Measurements from ENCODE around the gene DDX49. TPM values are rescaled to one million over a fixed set of nuclear protein-coding genes. Genes with fewer than 3 reads are reported as not detected.
"Not testable (repeated sequence)": the region's sequence is repeated elsewhere in the genome, so short reads cannot be mapped to it uniquely, and the experiment has no call there.

The DDX49 gene
- total and polyA plus RNA-seq, 2 experiments from 2014 or later: 45.8 to 57.8 TPM

DNA sequence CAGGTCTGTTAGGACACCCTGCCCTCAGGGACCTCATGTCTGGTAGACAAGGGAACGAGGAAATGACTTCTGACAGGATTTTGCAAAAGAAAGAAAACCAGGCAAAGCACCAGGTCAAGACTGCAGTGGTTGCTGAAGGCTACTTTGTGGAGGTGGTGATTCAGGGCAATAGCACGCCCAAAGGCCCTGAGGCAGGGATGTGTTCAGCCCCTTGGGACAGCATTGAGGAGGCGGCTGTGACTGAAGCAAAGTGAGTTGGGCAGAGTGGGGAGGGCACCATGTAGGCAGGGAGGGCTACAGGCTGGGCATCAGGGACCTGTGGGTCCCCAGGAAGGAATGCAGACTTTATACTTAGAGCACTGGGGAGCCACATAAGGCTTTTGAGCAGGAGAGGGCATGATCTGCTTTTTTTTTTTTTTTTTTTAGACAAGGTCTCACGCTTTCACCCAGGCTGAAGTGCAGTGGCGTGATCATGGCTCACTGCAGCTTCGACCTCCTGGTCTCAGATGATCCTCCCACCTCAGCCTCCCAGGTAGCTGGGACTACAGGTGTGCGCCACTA lies 32.3 kb downstream of the DDX49 start:
- no peaks in the 10 kb centered on the region for H4K20me1 ChIP-seq (ENCODE audit: insufficient read depth, poor library complexity, severe bottlenecking)
- no peaks in the 10 kb centered on the region for H3K9me3 ChIP-seq (ENCODE audit: low read depth)
- no peaks in the 10 kb centered on the region for H3K36me3 ChIP-seq (replicated peaks; ENCODE audit: insufficient read depth, low read depth)
- H3K27ac ChIP-seq: no peak overlapping the region
- H3K4me2 ChIP-seq: no peak overlapping the region
- H3K27me3 ChIP-seq: no peaks in the 10 kb centered on the region
- WGBS (ENCODE audit: low lambda C conversion rate, missing lambda C conversion rate): 85% methylated on average over 7 of the region's 7 CpGs
- no peaks in the 10 kb centered on the region for H3K4me1 ChIP-seq (ENCODE audit: insufficient read depth)
- TF ChIP-seq, protein P1, sequence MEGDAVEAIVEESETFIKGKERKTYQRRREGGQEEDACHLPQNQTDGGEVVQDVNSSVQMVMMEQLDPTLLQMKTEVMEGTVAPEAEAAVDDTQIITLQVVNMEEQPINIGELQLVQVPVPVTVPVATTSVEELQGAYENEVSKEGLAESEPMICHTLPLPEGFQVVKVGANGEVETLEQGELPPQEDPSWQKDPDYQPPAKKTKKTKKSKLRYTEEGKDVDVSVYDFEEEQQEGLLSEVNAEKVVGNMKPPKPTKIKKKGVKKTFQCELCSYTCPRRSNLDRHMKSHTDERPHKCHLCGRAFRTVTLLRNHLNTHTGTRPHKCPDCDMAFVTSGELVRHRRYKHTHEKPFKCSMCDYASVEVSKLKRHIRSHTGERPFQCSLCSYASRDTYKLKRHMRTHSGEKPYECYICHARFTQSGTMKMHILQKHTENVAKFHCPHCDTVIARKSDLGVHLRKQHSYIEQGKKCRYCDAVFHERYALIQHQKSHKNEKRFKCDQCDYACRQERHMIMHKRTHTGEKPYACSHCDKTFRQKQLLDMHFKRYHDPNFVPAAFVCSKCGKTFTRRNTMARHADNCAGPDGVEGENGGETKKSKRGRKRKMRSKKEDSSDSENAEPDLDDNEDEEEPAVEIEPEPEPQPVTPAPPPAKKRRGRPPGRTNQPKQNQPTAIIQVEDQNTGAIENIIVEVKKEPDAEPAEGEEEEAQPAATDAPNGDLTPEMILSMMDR (IDR thresholded peaks at IDR 0.05; ENCODE audit: poor library complexity): no peak
- TF ChIP-seq EZH2phosphoT487 (IDR thresholded peaks at IDR 0.05; ENCODE audit: low read depth, severe bottlenecking, unreplicated experiment) (no peak), EZH2 (IDR thresholded peaks at IDR 0.05; ENCODE audit: borderline replicate concordance) (no peak)
- H3K9me2 ChIP-seq (replicated peaks; ENCODE audit: insufficient read depth): no peaks in the 10 kb centered on the region
- no peak overlapping the region for H2AFZ ChIP-seq
- no peak for DNase-seq (ENCODE audit: low spot score)
- no peaks in the 10 kb centered on the region for H3K79me2 ChIP-seq
- H3K4me3 ChIP-seq: no peak overlapping the region

DNA sequence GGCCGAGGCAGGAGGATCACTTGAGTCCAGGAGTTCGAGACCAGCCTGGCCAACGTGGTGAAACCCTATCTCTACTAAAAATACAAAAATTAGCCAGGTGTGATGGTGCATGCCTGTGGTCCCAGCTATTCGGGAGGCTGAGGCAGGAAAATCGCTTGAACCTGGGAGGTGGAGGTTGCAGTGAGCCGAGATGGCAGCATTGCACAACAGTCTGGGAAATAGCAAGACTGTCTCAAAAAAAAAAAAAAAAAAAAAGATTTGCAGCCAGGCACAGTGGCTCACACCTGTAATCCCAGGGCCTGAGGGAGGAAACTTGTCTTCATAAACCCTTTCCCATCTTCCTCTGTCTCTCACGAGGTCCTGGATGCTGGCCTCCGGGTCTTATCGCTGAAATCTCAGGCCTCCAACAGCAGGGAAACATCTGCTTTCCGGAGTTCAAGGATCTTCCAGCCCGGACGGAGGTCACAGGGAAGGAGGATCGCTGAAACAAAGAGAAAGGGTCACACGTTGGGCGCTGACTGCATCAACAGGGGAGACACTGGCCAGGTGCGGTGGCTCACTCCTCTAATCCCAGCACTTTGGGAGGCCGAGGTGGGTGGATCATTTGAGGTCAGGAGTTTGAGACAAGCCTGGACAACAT lies 33.0 kb downstream of the DDX49 start:
- not testable (repeated sequence) for DNase-seq (ENCODE audit: low spot score)
- WGBS (ENCODE audit: low lambda C conversion rate, missing lambda C conversion rate): 72% methylated on average over 17 of the region's 17 CpGs

DNA sequence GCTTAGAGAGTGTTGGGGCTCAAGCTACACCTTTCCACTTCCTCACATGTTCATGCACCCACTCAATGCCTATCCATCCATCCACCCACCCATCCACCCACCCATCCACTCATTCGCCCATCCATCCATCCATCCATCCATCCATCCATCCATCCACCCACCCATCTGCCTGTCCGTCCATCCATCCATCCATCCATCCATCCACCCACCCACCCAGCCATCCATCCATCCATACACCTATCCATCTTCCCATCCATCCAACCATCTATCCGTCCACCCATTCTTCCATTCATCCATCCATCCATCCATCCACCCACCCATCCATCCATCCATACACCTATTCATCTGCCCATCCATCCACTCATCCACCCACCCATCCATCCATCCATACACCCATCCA lies 34.6 kb downstream of the DDX49 start:
- H3K4me1 ChIP-seq (ENCODE audit: insufficient read depth): no peaks in the 10 kb centered on the region
- TF ChIP-seq EZH2phosphoT487 (IDR thresholded peaks at IDR 0.05; ENCODE audit: low read depth, severe bottlenecking, unreplicated experiment) (no peak), EZH2 (IDR thresholded peaks at IDR 0.05; ENCODE audit: borderline replicate concordance) (no peak)
- TF ChIP-seq, protein P1 (IDR thresholded peaks at IDR 0.05; ENCODE audit: poor library complexity): no peak
- no peak overlapping the region for H2AFZ ChIP-seq
- H3K9me2 ChIP-seq (replicated peaks; ENCODE audit: insufficient read depth): no peaks in the 10 kb centered on the region
- no peaks in the 10 kb centered on the region for H3K79me2 ChIP-seq
- H4K20me1 ChIP-seq (ENCODE audit: insufficient read depth, poor library complexity, severe bottlenecking): no peaks in the 10 kb centered on the region
- no peaks in the 10 kb centered on the region for H3K27me3 ChIP-seq
- H3K4me3 ChIP-seq: no peak overlapping the region
- H3K4me2 ChIP-seq: no peak overlapping the region
- WGBS (ENCODE audit: low lambda C conversion rate, missing lambda C conversion rate): 88% methylated on average over 1 of the region's 3 CpGs
- DNase-seq (ENCODE audit: low spot score): no peak
- no peaks in the 10 kb centered on the region for H3K36me3 ChIP-seq (replicated peaks; ENCODE audit: insufficient read depth, low read depth)
- H3K27ac ChIP-seq: no peak overlapping the region
- no peaks in the 10 kb centered on the region for H3K9me3 ChIP-seq (ENCODE audit: low read depth)

More for the DNA sequence above, 33.0 kb downstream of the DDX49 start:
- not testable (repeated sequence) for H3K79me2 ChIP-seq; H4K20me1 ChIP-seq (ENCODE audit: insufficient read depth, poor library complexity, severe bottlenecking); H3K4me1 ChIP-seq (ENCODE audit: insufficient read depth); H3K27me3 ChIP-seq; H2AFZ ChIP-seq; H3K4me2 ChIP-seq; H3K4me3 ChIP-seq; H3K27ac ChIP-seq; H3K9me3 ChIP-seq (ENCODE audit: low read depth); H3K9me2 ChIP-seq (replicated peaks; ENCODE audit: insufficient read depth); H3K36me3 ChIP-seq (replicated peaks; ENCODE audit: insufficient read depth, low read depth)

DNA sequence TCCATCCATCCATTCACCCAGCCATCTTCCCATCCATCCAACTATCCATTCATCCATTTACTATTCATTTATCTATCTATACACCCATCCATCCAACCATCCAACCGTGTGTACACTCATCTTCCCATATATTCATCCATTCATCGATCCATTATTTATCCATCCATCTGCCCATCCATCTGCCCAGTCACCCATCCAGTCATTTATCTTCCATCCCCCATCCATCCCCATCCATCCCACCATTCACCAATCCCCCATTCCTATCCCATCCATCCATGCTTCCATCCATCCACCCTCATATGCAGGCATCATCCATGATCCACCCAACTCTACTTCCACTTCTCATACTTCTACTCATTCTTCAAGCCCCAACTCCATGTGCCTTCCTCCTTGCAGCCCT lies 35.5 kb downstream of the DDX49 start:
- DNase-seq (ENCODE audit: low spot score): no peak
- TF ChIP-seq EZH2 (IDR thresholded peaks at IDR 0.05; ENCODE audit: borderline replicate concordance): no peak
- no peak for TF ChIP-seq EZH2phosphoT487 (IDR thresholded peaks at IDR 0.05; ENCODE audit: low read depth, severe bottlenecking, unreplicated experiment)
- TF ChIP-seq, protein P1 (IDR thresholded peaks at IDR 0.05; ENCODE audit: poor library complexity): no peak
- Histone ChIP-seq H3K27me3 (no peaks in the 10 kb centered on the region), H3K9me2 (replicated peaks; ENCODE audit: insufficient read depth) (no peaks in the 10 kb centered on the region), H3K36me3 (replicated peaks; ENCODE audit: insufficient read depth, low read depth) (no peaks in the 10 kb centered on the region), H3K4me2 (no peak overlapping the region), H3K9me3 (ENCODE audit: low read depth) (no peaks in the 10 kb centered on the region), H3K79me2 (no peaks in the 10 kb centered on the region), H3K27ac (no peak overlapping the region), H4K20me1 (ENCODE audit: insufficient read depth, poor library complexity, severe bottlenecking) (no peaks in the 10 kb centered on the region), H3K4me1 (ENCODE audit: insufficient read depth) (no peaks in the 10 kb centered on the region), H3K4me3 (no peak overlapping the region), H2AFZ (no peak overlapping the region)
- WGBS (ENCODE audit: low lambda C conversion rate, missing lambda C conversion rate): 94% methylated on average over 2 of the region's 2 CpGs
